Anterior cingulate cortex (tissue), 58 donors: ENCODE results near the gene ANKS1B.
"Not testable (repeated sequence)": the region's sequence is repeated elsewhere in the genome, so short reads cannot be mapped to it uniquely, and the experiment has no call there.

ENCODE experiments used
- DNase-seq, 58 donors: peaks; one replicate each; lab custom pipeline; 2025; lab: John Stamatoyannopoulos, UW

Gene ANKS1B

DNA sequence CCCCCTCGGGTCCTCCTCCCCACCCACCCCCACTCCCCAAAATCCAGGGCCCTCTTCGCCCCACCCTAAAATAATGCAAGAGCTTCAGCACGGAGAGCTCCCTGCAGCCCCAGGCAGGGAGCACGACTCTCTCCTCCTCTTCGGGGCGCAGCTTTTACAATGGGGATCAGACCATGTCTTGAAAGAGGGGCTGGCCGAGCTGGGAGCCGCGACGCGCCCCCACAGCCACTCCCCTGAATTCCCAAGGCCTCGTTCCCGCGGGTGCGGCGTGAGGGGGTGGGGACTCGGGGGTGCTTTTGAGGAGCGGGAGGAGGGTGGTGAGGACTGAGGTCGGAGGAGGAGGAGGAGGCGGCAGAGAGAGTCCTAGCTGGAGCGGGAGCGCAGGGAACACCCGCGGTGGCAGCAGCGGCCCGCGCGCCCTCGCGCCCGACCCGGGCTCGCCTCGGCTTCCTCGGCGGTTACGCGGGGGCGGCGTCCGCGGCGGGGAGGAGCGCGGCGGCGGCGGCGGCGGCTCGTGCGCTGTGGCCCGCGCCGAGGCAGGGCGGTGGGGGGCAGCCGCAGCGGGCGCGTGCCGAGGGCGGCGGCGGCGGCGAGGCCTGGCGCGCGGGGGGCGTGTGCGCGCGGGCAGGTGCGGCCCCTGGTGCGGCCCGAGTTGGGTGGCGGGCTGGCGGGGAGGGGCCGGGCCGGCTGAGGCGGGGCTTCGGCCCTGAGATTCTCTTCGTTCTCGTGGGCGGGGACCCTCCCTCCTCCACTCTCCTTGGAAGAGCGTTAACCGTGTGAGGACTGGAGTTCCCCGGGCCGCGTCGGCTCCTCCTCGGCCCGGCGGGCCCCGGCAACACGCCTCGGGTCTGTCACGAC is at the start of gene ANKS1B:
TSS of gene ANKS1B (minus strand) at position 666 of the 858 bp plus-strand sequence. CDS start 699 bp downstream, outside the sequence.
- DNase-seq = peak in 51 of 58 donors; percentile 8 to 71 (median 39)

DNA sequence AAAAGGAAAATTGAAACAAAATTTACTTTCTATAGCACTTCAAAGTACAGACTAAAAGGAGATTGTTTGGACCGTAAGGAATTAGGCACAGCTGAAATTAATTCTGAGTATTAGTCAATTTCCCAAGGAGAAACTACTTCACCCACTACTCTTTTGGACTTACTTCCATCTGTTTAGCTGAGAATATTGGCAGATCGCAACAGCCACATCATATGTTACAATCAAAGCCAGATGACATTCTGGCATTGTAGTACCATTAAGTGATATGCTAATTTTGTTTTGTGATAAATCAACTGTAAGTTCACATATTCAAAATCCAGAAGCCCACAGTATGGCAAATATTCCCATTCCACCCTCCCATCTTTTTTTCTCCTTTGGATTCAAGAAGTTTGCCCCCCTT is 47.1 kb upstream of the ANKS1B start:
- DNase-seq = no peak

DNA sequence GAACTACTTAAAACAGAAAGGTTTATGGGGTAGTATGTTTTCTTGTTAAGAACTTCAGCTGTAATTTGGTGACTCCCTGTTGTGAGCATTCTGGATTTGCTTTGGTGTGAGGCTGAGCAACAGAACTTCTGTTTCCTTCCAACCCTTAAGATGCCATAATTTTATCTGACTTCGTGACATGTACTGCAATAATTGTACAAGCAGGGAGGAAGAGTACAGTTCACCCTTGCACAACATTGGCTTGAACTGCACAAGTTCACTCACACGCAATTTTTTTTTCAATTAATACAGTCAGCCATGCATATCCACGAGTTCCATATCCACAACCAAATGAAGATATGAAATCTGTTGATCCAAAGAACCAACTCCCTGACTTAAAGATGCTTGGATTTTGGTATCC is 42.9 kb upstream of the ANKS1B start:
- DNase-seq = no peak

DNA sequence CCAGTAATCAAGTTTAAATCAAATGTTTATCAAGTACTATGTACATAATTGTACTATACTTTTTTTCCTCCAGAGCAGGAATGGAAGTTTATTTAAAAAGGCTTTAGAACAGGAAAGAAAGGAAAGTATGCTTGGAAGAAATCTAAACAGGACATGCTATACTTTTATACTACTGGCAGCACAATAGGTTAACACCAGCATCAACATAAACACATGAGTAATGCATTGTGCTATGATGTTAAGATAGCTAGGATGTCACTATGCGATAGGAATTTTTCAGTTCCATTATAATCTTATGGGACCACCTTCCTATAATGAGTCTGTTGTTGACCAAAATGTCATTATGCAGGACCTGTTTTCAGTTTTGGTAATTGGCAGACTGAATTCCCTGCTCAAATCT is 41.5 kb upstream of the ANKS1B start:
- no peak for DNase-seq

DNA sequence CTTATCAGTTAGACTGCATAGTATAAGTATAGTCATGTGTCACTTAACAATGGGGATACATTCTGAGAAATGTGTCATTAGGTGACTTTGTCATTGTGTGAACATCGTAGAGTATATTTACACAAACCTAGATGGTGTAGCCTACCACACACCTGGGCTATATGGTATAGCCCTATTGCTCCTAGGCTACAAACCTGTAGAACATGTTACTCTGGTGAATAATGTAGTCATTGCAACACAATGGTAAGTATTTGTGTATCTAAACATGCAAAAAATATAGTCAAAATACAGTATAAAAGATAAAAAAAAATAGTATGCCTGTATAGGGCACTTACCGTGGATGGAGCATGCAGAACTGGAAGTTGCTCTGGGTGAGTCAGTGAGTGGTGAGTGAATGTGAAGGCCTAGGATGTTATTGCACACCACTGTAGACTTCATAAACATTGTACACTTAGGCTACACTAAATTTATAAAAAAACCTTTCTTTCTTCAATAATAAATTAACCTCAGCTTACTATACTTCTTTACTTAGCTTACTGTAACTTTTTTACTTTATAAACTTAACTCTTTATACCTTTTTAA is 40.3 kb upstream of the ANKS1B start:
- DNase-seq = no peak

DNA sequence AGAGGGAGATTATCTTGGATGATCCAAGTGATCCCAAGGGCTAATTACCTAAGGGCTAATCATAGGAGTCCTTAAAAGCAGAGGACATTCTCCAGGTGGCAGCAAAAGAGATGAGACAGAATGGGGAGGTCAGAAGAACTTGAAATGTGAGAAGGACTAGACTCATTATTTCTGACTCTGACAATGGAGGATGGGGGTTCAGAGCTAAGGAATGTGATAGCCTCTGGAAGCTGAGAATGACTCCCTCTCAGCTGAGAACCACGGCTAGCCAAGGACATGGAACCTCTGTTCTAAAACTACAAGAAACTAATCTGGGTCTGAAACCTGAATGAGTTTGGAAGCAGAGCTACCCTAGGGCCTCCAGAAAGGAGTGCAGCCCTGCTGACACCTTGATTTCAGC is 35.6 kb upstream of the ANKS1B start:
- no peak for DNase-seq

DNA sequence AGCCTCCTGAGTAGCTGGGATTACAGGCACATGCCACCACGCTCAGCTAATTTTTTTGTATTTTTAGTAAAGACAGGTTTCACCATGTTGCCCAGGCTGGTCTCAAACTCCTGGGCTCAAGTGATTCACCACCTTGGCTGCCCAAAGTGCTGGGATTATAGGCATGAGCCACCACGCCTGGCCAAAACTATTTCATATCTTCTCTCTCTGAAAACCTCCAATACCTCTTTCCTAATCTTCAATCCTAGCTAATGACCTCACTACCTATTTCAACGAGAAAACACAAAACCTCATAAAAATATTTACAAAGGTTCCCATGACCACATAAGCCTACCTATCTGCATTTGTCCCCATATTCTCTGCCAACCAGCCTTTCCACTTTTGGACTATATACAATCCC is 32.3 kb upstream of the ANKS1B start:
- DNase-seq = no peak

DNA sequence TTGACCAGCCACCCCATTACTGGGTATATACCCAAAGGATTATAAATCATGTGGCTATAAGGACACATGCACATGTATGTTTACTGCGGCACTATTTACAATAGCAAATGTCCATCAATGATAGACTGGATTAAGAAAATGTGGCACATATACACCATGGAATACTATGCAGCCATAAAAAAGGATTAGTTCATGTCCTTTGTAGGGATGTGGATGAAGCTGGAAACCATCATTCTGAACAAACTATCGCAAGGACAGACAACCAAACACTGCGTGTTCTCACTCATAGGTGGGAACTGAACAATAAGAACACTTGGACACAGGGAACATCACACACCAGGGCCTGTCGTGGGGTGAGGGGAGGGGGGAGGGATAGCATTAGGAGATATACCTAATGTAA is 31.6 kb upstream of the ANKS1B start:
- not testable (repeated sequence) for DNase-seq

DNA sequence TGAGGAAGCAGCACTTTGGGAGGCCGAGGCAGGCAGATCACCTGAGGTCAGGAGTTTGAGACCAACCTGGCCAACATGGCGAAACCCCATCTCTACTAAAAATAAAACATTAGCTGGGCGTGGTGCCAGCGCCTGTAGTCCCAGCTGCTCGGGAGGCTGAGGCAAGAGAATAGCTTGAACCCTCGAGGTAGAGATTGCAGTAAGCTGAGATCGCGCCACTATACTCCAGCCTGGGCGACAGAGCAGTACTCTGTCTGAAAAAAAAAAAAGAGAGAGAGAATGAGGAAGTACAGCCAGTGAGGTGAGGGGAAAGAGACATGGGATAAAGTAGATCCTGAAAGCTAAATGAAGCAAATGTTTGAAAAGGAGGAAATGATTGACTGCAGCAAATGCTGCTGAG is 21.1 kb upstream of the ANKS1B start:
- not testable (repeated sequence) for DNase-seq

DNA sequence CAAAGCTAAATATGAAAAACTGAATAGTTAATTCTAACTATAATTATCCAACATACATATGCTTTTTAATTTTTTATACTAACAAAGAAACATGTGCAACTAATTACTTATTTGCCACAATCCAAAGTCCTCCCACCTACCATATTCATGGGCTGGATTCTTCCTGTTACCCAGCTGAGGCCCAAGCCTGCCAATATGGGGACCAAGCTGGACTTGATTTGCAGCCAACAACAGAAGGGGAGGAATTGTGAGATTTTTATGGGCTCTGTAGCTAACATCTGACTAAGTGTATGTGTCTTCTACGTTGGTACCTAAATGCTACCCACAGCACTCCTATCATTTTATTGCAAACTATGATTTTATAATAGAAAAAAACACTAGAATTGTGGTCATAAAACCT is 13.1 kb upstream of the ANKS1B start:
- DNase-seq = peak in 2 of 58 donors; percentile 7 to 9

DNA sequence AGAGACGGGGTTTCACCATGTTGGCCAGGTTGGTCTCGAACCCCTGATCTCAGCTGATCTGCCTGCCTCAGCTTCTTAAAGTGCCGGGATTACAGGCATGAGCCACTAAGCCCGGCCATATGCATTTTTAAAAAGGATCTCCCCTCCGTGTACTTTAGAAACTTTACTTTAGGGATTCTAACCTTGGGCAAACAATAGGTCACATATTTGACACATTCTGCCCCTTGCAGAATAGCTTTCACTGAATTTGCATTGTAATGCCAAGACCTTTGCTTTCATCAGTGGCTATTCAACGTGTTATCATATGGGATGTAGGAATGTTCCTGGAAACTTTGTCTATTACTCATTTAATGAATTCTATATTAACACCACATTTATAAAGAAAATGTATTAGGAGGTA is 11.4 kb upstream of the ANKS1B start:
- DNase-seq = no peak

DNA sequence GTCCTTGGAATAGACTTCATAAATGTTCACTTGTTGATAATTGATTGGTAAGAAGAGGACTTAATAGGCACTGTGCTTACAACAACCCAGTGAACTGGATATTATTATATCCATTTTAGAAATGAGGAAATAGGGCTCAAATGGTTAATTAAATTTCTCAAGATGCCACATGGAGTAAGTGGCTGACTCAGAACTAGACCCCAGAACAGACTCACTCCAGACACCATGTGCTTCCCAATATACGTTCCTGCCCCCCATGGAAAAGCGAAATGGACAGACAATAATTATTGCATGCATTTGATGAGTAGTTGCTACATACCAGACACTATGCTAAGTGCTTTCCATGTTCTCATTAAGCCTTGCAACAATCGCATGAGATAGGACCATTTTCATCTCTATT is 895 bp upstream of the ANKS1B start:
- no peak for DNase-seq

DNA sequence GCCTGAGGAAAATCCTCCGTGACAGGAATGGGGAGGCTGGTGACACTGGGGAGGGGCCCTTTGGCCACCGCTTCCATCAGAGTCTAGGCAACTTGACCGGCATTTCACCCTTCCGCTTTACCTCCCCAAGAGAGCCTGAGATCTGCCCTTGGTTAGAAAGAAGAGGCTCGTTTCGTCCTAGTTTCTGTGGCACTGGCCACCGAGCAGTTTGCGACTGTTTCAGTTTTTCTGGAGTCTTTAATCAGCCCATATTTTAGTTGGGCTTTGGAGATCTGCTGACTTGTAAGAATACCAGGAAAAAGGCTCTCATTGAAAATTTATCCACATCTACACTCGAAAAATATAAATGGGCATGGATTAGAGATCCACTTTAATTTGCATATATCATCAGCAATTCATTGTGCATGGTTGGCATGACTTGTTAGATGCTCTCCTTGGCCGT is 414 bp upstream of the ANKS1B start:
- DNase-seq = peak in 4 of 58 donors; percentile 23 to 50 (median 33)

DNA sequence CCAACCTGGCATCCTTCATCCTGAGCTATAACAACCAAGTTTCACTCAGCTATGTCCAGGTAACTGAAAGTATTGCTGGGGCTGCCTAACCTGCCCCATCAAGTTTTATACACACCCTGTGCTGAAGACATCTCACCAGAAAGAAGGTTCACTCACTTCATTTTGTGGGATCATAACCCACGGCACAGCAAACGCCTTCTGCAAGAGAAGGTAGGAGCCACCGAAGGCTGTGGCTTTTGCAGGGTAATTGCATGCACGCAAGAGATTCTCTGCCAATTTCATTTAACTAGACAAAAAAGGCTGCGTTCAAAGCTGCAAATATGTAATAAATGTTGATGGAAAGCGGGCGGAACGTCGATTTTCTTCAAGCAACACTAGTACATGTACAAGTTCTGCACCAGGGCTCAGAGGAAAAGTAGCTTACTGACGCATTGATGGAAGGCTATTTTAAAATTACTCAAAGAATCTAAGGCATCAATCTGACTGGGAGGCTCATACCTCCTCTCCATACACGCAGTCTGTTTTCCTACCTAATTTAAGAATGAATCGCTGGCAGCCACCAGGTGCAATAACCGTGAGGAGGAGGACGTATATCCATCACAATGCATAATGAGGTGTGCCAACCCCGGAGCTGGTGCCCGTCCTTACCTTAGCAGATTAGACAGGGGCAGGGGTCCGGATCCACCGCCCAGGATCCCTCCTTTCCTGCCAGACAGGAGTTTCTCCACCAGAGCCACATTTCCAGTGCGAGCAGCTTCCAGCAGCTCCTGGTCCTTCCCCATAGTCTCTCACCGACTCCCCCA is 1.1 kb downstream of the ANKS1B start:
- peak in 21 of 58 donors; percentile 6 to 71 (median 27) for DNase-seq

DNA sequence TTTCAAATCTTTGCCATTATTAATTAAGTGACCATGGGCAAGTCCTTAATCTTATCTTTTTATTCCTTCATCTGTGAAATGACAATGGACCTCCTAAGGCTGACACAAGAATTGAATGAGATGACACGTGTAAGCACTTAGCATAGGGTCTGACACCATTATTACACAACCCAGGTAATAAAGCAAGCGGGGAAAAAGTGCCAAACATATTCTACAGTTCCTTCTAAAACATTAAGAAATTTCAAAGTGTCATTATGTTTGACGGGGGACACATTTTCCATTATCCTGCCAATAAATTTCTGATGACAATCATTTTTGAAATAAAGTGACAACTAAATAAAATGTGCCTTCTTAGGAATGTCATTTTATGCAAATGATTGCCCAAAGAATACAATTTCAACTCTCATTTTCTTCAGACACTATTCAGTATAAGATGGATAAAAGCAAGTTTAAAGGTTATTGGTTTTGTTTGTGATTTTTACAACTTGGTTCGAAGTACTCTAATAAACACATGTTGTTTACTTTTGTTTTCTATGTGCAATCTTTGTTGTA is 3.0 kb downstream of the ANKS1B start:
- no peak for DNase-seq

DNA sequence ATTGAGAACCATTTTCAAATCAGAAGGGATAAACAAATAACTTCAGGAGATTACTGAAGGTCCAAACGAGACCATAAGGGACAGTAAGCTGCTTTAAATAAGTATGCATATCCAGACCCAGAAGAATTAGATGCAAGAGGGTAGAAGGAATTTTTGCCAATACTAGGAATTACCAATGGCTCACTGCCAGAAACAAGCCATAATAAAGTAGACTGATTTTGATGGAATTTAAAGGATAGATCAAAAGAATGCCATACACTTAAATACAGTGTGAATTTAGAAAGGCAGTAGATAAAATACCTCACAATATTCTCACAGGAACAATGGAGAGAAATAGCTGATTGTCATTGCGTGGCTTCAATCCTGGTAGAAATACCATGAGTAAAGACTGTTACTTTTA is 5.3 kb downstream of the ANKS1B start:
- DNase-seq = no peak

DNA sequence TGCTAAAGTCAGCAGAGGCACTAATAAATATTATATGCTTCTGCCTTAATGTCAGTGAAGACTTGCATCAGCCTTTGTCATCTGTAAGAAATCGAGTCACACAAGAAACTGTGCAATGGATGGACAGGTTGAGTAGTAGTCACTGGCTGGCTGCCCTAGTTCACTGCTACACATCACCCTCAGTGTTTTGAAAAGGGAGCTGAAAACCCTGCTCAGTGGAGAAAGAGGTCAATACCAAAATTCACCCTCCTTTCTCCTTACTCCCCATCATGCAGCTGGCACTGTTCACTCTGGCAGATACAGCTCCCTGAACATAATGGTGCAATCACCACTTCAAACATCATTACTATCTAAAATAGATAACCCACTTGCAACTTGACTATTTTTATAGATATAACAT is 6.6 kb downstream of the ANKS1B start:
- peak in 1 of 58 donors; percentile 3 for DNase-seq

DNA sequence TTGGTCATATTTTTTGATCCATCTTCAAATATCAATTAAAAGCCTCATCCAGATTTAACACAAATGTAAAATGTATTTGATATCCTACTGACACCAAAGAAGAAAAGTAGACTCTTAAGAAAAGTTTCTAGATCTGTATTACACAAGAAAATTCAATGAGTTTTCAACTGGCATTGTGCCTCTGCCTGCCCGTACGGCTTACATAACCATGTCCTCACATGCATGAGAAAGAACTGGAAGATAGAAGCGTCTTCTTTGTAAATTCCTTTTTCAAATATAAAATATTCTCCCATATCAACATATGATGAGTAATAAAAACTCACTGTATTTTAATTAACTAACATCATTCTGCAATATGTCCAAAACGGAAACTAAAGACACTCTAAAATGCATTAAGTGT is 7.2 kb downstream of the ANKS1B start:
- DNase-seq = peak in 4 of 58 donors; percentile 2 to 19 (median 8)

DNA sequence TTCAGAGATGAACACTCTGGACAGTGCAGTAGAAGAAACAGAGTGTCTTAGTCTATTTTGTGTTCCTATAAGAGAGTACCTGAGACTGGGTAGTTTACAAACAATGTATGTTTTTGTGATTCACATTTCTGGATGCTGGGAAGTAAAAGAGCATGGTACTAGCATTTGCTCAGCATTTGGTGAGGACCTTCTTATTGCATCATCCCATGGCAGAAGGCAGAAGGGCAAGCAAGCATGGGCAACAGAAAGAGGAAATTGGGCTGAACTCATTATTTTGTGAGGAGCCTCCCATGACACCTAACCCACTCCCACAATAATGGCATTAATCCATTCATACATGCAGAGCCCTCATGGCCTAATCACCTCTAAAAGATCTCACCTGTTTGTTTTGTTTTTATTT is 8.0 kb downstream of the ANKS1B start:
- no peak for DNase-seq

DNA sequence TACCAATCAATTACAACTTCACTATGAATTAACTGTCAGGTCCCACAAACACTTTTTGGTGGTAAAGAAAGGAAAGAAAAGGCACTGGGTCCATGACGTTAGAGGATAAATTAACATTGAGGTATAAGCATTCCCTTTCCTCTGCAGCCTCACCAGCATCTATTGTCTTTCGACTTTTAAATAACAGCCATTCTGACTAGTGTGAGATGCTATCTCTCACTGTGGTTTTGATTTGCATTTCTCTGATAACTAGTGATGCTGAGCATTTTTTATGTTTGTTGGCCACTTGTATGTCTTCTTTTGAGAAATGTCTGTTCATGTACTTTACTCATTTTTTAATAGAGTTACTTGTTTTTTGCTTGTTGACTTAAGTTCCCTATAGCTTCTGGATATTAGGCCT is 9.4 kb downstream of the ANKS1B start:
- no peak for DNase-seq

DNA sequence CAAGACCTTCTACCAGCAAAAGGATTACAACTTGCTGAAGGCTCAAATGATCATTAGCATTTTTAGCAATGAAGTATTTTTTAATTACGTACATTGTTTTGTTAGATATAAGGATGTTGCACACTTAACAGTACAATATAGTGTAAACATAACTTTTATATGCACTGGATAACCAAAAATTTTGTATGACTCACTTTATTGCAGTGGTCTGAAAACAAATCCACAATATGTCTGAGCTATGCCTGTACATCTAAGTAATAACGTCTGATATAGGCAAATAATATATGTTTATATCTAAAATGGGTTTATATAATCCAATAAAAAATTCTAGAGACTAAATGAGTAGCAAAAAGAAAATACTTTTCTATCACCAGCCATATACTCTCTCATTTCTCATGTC is 10.6 kb downstream of the ANKS1B start:
- DNase-seq = no peak
